ENCODE measurements around the gene PARM1. TPM values are rescaled to one million over a fixed set of nuclear protein-coding genes. Genes with fewer than 3 reads are reported as not detected.

The PARM1 gene
- total RNA-seq, 1 donor from 2014 or later, result 8.6 TPM

DNA sequence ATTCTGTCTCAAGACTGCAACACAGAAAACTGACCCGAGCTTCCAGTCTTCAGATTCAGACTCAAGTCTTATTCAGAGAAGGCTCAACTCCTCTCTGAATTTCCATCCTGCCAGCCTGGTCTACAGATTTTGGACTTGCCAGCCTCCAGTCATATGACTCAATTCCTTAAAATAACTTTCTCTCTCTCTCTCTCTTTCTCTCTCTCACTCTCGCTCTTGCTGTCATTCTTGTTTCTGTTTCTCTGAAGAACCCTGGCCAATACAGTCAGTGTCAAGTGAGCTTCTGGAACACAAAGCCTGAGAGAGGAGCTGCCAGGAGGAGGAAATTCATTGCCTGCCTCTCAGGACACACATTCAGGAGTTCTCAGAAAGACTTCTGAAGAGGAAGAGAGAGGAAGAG, 154.9 kb downstream of the PARM1 start:
- no peak for DNase-seq

GRCh38 chr4:75089206-75089605, 156.3 kb downstream of the PARM1 start:
- DNase-seq, result no peak

DNA sequence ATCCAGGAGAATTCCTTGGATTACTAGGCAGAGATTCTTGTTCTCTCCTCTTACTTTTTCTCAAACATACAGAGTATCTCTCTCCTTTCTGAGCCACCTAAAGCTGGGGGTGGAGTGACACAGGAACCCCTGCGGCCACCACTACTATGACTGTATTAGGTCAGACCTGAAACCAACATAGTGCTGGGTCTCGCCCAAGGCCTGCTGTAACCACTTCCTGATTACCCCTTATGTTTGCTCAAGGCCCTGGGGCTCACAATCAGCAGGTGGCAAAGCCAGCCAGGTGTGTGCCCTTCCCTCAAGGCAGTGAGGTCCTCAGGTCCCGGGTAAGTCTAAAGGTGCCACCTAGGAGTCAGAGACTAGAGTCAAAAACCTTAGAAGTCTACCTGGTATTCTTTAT, 166.4 kb downstream of the PARM1 start:
- no peak for DNase-seq

Other genes with a start within 250 kb of the PARM1 start
- 0.31 TPM for gene BTC, start 138.6 kb upstream of the PARM1 start, total RNA-seq